ENCODE results near the gene TRRAP.

GRCh38 chr7:98875501-98875900, 2.8 kb upstream of the TRRAP start:
- TF ChIP-seq CTCF (IDR thresholded peaks at IDR 0.05): no peak
- no peak for TF ChIP-seq POLR2A (IDR thresholded peaks at IDR 0.05)

Data from upper lobe of left lung (tissue), 4 donors.